GM21619 (cell line): Measurements from ENCODE around the gene RNF180.
"Not testable (repeated sequence)": the region's sequence is repeated elsewhere in the genome, so short reads cannot be mapped to it uniquely, and the experiment has no call there.

ENCODE experiments used
- ATAC-seq: cut with Tn5 transposase; IDR thresholded peaks from one replicate; pipeline ENCODE4 v1.9.1; 2021; ENCODE audit not compliant: unreplicated experiment

The RNF180 gene

DNA sequence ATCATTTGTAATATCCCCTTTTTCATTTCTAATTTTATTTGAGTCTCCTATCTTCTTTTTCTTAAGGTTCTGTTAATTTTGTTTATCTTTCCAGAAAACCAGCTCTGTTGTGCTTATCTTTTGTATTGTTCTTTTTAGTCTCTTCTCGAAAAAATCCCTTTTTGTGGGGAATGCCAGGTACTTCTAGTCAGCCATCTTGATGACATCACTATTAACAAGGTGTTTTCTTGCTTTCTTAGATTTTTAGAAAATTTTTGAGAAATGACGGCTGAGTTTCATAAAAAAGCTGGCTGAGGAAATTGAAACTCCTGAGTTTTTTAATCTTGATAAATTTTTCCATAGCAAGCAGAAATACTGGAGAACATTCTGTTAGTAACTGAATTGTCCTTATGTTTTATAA lies 10.7 kb downstream of the RNF180 start:
- ATAC-seq = no peak

GRCh38 chr5:64180661-64181343 lies 15.2 kb downstream of the RNF180 start:
- no peak for ATAC-seq

DNA sequence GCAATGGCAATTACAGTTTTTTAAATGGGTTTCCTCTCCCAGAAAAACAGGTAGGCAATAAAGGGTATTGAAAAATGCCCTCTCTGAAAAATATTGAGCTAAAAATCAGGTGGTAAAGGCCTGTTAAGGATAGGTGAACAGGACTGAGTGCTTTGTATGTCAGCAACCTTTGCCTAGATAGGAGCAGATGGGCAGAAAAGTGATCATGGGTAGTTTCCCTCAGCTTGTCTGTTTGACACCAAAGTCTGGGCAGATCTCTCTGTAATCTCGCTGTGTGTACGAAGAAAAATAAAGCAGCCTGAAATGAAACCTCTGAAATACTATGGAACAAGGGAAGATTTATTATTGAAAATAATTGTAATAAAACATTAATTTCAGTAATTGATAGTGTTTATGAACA lies 15.8 kb downstream of the RNF180 start:
- ATAC-seq = no peak

- ATAC-seq = no peak
Observed at GRCh38 chr5:64183956-64184355, 18.3 kb downstream of the RNF180 start.

DNA sequence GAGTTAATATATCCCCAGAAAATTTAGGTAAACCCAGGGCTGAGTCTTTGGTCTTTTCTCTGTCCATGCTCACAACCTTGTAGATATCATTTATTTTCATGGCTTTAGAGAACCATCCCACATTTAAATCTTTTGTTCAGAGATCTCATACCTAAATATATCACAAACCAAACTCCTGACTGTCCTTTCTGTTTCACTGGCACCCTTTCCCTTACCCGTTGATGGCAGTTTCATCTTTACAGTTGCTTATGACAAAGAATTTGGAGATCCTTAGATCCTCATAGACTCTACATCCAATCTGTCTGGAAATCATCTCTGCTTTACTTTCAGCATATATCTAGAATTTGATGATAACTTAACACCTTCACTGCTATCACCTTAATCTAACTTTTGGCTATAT lies 19.2 kb downstream of the RNF180 start:
- ATAC-seq = no peak

DNA sequence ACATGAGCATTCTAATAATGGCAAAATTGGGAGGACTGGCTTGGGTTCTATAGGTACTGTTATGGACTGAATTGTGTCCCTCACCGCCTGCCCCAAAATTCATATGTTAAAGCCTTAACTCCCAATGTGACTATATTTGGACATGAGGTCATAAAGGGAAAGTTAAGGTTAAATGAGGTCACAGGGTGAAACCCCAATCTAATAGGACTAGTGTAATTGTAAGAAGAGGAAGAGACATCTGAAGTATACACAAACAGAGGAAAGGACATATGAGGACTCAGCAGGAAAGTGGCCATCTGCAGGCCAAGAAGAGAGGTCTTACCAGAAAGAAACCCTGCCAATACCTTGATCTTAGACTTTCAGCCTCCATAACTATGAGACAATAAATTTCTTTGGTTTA lies 23.1 kb downstream of the RNF180 start:
- ATAC-seq = no peak

GRCh38 chr5:64190562-64191306 lies 25.1 kb downstream of the RNF180 start:
- ATAC-seq = no peak

- no peak for ATAC-seq
Observed at GRCh38 chr5:64195981-64196380, 30.3 kb downstream of the RNF180 start.

DNA sequence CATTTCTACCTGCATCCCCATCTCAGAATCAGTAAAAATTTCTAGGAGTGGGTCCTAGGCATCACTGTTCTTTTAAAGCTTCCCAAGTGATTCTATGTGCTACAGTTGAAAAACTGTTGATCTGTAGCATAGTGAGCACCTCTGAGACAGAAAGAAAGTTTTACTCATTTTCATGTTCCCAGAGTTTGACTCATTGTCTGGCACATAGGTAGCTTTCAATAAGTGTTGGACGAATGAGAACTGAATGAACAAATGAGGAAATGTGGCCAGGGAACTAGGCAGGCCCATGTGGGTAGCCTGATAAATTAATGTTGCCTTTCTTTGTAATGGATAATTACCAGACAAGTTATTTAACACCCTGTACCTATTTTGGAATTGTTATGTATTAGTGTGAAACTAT lies 33.8 kb downstream of the RNF180 start:
- no peak for ATAC-seq

- no peak for ATAC-seq
Observed at GRCh38 chr5:64201996-64202395, 36.4 kb downstream of the RNF180 start.

DNA sequence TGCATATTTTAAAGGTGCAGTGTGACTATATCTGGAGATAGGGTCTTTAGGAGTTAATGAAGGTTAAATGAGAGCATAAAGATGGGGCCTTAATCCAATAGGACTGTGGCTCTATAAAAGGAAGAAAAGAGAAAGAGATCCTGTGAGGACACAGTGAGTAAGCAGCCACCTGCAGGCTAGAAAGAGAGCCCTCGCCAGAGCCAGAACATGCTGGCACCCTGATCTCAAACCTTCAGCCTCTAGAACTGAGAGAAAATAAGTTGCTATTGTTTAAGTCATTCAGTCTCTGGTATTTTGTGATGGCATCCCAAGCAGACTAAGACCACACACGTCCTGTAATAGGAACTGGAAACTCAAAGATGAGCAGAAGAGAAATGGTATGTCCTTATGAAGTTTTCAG lies 41.0 kb downstream of the RNF180 start:
- no peak for ATAC-seq

DNA sequence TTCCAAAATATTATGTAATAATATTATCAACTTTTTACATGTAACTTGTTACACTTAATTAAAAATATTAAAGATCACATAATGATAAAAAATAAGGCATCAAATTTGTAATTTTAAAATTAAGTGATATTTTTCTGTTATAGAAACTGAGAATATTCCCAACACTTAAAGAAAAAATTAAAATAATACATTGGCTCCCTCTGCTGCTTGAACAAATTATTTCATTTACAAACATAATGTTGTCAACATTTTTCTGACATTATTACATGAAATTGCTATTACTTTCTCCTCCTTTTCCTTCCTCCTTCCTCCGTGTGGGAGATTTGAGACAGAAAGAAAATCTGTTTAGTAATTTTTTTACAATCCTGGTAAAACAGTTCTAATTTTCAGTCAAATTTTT lies 42.3 kb downstream of the RNF180 start:
- no peak for ATAC-seq

GRCh38 chr5:64209353-64209752 lies 43.7 kb downstream of the RNF180 start:
- no peak for ATAC-seq

- no peak for ATAC-seq
Observed at GRCh38 chr5:64210866-64211265, 45.2 kb downstream of the RNF180 start.

GRCh38 chr5:64213011-64213410 lies 47.4 kb downstream of the RNF180 start:
- no peak for ATAC-seq

- no peak for ATAC-seq
Observed at GRCh38 chr5:64213531-64213930, 47.9 kb downstream of the RNF180 start.

DNA sequence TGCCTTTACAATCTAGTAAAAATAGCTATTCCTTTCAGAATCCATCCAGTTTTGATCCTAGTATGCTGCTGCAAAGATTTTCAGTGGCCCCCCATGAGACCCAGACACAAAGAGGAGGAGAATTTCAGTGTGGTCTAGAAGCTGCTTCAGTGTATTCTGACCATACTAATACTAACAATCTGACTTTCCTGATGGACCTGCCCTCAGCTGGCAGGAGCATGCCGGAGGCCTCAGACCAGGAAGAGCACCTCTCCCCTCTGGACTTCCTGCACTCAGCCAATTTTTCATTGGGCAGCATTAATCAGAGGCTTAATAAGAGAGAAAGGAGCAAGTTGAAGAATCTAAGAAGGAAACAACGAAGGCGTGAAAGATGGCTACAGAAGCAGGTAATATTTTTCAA lies 48.5 kb downstream of the RNF180 start:
- no peak for ATAC-seq

DNA sequence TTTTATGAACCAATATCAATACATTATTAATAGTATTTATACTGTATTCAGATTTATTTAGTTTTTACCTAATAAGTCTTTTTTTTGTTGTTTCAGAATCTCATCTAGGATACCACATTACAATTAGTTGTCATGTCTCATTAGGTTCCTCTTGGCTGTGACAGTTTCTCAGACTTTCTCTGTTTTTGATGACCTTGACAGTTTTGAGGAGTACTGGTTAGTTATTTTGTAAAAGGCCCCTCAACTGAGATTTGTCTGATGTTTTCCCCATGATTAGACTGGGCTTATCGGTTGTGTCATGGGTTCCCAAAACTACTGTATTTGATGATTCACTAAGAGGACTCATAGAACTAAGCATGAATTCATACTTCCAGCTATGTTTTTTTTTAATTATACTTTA lies 56.3 kb downstream of the RNF180 start:
- no peak for ATAC-seq

DNA sequence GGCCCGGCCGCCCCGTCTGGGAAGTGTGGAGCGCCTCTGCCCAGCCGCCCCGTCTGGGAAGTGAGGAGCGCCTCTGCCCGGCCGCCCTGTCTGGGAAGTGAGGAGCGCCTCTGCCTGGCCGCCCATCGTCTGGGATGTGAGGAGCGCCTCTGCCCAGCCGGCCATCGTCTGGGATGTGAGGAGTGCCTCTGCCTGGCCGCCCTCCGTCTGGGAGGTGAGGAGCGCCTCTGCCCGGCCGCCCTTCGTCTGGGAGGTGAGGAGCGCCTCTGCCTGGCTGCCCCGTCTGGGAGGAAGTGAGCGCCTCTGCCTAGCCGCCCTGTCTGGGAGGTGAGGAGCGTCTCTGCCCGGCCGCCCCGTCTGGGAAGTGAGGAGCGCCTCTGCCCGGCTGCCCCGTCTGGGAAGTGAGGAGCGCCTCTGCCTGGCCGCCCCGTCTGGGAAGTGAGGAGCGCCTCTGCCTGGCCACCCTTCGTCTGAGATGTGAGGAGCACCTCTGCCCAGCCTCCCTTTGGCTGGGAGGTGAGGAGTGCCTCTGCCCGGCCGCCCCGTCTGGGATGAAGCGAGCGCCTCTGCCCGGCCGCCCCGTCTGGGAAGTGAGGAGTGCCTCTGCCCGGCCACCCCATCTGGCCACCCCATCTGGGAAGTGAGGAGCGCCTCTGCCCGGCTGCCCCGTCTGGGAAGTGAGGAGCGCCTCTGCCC lies 59.8 kb downstream of the RNF180 start:
- ATAC-seq = not testable (repeated sequence)

- not testable (repeated sequence) for ATAC-seq
Observed at GRCh38 chr5:64227131-64227537, 61.5 kb downstream of the RNF180 start.

DNA sequence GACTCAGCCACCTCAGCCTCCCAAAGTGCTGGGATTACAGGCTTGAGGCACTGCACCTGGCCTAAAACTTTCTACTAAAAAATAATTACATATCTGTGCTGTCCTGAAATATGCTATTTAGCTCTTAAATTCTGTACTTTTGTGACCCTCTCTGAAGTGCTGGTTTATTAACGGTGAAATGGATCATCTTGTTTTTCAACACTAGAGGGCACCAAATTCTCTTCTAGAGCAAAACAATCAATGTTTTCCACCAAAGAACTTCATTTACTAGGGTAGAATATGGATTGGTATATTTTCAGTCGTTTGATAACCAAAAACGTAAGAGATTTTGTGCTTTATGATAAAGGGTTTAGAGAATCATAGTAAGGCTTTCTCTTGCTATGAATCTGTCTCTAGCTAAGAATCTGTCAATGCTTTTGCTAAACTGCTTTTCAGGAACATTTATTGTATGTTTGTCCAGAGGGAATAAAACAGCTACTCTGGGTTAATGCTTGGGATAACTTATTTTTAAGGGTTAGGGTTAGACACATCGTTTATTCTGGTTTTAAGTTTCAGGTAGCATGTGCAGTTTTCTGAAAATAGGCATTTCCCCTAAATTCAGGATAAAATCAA lies 63.6 kb downstream of the RNF180 start:
- ATAC-seq = no peak

DNA sequence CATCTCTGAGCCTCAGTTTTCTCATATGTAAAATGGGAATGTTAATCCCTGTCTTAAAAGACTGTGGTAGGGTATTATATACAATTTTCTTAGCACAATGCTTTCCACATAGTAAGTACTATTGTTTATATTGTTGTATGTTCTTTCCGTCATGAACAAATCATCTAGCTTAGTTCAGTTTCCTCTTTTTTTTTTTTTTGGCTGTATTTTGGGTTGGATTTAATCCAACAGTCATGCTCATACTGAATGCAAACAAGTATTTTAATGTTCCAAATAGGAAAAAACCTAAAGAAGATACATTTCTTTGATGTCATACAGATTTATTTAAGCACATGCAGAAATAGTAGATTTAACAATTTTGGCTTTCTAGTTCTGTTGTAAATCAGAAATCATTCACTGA lies 95.1 kb downstream of the RNF180 start:
- ATAC-seq = no peak
